ENCODE results near the gene AP1G2.
A peak's percentile ranks its signal among the peaks of the same experiment; 100 is the strongest.

Gene AP1G2, protein sequence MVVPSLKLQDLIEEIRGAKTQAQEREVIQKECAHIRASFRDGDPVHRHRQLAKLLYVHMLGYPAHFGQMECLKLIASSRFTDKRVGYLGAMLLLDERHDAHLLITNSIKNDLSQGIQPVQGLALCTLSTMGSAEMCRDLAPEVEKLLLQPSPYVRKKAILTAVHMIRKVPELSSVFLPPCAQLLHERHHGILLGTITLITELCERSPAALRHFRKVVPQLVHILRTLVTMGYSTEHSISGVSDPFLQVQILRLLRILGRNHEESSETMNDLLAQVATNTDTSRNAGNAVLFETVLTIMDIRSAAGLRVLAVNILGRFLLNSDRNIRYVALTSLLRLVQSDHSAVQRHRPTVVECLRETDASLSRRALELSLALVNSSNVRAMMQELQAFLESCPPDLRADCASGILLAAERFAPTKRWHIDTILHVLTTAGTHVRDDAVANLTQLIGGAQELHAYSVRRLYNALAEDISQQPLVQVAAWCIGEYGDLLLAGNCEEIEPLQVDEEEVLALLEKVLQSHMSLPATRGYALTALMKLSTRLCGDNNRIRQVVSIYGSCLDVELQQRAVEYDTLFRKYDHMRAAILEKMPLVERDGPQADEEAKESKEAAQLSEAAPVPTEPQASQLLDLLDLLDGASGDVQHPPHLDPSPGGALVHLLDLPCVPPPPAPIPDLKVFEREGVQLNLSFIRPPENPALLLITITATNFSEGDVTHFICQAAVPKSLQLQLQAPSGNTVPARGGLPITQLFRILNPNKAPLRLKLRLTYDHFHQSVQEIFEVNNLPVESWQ

DNA sequence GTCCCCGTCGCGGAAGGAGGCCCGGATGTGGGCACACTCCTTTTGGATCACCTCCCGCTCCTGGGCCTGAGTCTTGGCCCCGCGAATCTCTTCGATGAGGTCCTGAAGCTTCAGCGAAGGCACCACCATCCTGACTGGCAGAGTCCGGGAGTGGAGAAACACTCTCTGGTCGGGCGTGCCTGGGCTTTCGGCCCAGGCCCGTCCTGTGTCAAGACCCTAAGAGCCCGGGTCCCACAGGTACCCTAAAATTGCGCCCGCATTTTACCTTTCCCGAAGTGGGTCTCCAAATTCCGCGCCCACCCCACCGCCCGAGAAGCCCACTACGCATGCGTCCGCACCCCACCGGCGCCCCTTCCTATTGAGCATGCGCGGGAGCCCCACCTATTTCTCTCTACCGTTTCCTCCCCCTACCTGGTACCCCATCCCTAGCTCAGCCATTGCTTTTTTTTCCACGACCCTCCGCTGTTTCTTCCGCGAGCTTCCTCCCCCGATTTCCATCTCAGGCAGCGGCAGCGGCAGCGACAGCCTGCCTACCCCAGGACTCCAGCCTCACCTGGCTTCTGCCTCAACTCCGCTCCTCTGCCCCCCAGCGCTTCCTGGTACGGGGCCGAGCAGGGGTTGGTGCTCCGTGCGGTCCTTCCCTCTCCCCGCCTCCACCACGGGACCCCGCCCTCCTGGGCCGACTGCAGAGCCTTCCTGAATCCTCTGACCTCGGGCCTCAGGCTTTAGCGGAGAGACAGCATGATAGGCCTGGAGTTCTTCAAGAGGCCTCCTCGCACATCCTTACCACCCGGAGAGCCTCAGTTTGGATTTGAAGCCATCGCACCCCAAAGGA, at the start of gene AP1G2:
AP1G2 (minus strand) TSS at position 606 of the 835 bp plus-strand sequence; CDS start at position 129, 477 bp downstream.
- Histone ChIP-seq H3K4me1 (ENCODE audit: insufficient read depth, poor library complexity, severe bottlenecking) (peaks cover 4% of the 10 kb centered on the region), H3K9me3 (ENCODE audit: severe bottlenecking) (no peaks in the 10 kb centered on the region), H3K27ac (ENCODE audit: poor library complexity, severe bottlenecking) (peak within 1 kb of the TSS; percentile 31), H3K36me3 (ENCODE audit: low read depth) (peaks cover 38% of the 10 kb centered on the region), H3K4me3 (ENCODE audit: severe bottlenecking) (peak within 1 kb of the TSS; percentile 71), H3K27me3 (ENCODE audit: insufficient read depth, poor library complexity, severe bottlenecking) (no peaks in the 10 kb centered on the region)
- ATAC-seq (ENCODE audit: low read depth) (peak; percentile 90), DNase-seq (ENCODE audit: low spot score) (peak; percentile 96)
- TF ChIP-seq, protein P1, sequence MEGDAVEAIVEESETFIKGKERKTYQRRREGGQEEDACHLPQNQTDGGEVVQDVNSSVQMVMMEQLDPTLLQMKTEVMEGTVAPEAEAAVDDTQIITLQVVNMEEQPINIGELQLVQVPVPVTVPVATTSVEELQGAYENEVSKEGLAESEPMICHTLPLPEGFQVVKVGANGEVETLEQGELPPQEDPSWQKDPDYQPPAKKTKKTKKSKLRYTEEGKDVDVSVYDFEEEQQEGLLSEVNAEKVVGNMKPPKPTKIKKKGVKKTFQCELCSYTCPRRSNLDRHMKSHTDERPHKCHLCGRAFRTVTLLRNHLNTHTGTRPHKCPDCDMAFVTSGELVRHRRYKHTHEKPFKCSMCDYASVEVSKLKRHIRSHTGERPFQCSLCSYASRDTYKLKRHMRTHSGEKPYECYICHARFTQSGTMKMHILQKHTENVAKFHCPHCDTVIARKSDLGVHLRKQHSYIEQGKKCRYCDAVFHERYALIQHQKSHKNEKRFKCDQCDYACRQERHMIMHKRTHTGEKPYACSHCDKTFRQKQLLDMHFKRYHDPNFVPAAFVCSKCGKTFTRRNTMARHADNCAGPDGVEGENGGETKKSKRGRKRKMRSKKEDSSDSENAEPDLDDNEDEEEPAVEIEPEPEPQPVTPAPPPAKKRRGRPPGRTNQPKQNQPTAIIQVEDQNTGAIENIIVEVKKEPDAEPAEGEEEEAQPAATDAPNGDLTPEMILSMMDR (IDR thresholded peaks at IDR 0.05; ENCODE audit: poor library complexity, severe bottlenecking) = no peak

DNA sequence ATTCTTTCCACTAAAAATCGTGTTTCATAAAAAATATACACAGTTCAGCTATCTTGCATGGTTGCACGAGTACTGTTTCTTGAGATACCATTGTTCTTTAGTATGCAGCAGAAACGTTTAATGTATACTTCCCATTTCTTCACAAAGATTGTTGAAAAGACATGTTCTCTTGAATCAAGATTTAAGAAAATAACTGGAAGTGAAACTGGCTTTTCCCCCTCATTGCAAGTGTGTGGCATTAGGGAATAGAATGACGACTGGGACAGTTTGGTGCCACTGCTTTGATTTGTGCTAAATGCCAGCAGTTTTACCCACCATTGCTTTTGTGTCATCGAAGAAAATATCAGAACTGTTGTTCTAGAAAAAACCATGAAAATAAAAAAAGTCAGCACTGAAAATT, 48.3 kb upstream of the AP1G2 start:
- Histone ChIP-seq H3K36me3 (ENCODE audit: low read depth) (no peaks in the 10 kb centered on the region), H3K9me3 (ENCODE audit: severe bottlenecking) (no peaks in the 10 kb centered on the region), H3K4me3 (ENCODE audit: severe bottlenecking) (no peak overlapping the region), H3K27me3 (ENCODE audit: insufficient read depth, poor library complexity, severe bottlenecking) (peaks cover 26% of the 10 kb centered on the region), H3K27ac (ENCODE audit: poor library complexity, severe bottlenecking) (no peak overlapping the region), H3K4me1 (ENCODE audit: insufficient read depth, poor library complexity, severe bottlenecking) (no peaks in the 10 kb centered on the region)
- TF ChIP-seq, protein P1 (IDR thresholded peaks at IDR 0.05; ENCODE audit: poor library complexity, severe bottlenecking) = no peak
- no peak for DNase-seq (ENCODE audit: low spot score)
- ATAC-seq (ENCODE audit: low read depth) = no peak

DNA sequence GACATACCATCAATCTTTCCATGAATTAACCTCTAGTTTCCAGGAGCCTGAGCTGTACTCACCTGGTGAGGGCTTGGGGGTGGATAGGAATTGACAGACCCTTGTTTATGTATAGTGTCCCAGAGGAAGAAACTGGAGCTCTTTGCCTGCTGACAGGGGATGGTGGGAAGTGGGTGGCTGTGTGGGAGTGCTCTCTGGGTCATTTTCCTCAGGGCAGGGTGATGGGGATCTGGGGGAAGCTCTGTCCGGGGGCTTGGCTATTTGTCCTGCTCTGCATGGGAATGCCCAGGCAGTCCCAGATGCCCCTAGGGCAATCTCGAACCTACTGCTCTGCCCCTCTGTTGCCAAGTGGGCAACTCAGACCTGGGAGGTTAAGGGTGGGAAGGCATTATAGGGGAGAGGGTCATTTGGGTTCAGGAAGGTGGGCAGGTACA, 46.8 kb upstream of the AP1G2 start:
- no peak for ATAC-seq (ENCODE audit: low read depth)
- no peaks in the 10 kb centered on the region for H3K36me3 ChIP-seq (ENCODE audit: low read depth)
- no peaks in the 10 kb centered on the region for H3K4me1 ChIP-seq (ENCODE audit: insufficient read depth, poor library complexity, severe bottlenecking)
- H3K27ac ChIP-seq (ENCODE audit: poor library complexity, severe bottlenecking) = no peak overlapping the region
- TF ChIP-seq, protein P1 (IDR thresholded peaks at IDR 0.05; ENCODE audit: poor library complexity, severe bottlenecking) = no peak
- DNase-seq (ENCODE audit: low spot score) = no peak
- H3K27me3 ChIP-seq (ENCODE audit: insufficient read depth, poor library complexity, severe bottlenecking) = peaks cover 34% of the 10 kb centered on the region
- H3K9me3 ChIP-seq (ENCODE audit: severe bottlenecking) = no peaks in the 10 kb centered on the region
- no peak overlapping the region for H3K4me3 ChIP-seq (ENCODE audit: severe bottlenecking)

DNA sequence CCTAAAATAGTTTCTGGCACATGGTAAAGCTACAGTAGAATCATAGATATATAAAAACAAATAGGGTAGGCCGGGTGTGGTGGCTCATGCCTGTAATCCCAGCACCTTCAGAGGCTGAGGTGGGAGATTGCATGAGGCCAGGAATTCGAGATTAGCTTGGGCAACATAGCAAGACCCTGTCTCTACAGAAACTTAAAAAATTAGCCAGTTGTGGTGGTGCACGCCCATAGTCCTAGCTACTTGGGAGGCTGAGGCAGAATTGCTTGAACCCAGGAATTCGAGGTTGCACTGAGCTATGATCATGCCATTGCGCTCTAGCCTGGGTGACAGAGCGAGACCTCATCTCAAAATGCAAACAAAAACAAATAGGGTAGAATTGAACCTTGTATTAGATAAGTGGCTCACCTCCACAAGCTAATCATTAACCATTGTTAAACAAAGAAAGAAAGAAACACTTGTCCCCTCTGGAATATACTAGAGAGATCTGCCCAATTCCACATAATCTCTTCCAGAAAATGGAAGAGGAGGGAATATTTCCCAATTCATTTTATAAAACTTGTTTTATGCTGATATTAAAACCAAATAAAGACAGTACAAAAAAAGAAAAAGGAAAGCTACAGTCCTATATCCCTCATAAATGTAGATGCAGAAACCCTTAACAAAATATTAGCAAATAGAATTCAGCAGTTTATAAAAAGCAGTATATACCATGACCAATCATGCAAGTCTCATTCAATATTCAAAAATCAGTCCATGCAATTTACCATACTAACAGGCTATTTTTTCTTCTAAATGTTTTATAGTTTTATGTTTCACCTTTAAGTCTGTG, 45.9 kb upstream of the AP1G2 start:
- TF ChIP-seq, protein P1 (IDR thresholded peaks at IDR 0.05; ENCODE audit: poor library complexity, severe bottlenecking) = no peak
- ATAC-seq (ENCODE audit: low read depth) = no peak
- H3K27ac ChIP-seq (ENCODE audit: poor library complexity, severe bottlenecking) = no peak overlapping the region

More for the DNA sequence above, 45.9 kb upstream of the AP1G2 start:
- Histone ChIP-seq H3K4me1 (ENCODE audit: insufficient read depth, poor library complexity, severe bottlenecking) (no peaks in the 10 kb centered on the region), H3K36me3 (ENCODE audit: low read depth) (no peaks in the 10 kb centered on the region), H3K4me3 (ENCODE audit: severe bottlenecking) (no peak overlapping the region), H3K27me3 (ENCODE audit: insufficient read depth, poor library complexity, severe bottlenecking) (peaks cover 34% of the 10 kb centered on the region), H3K9me3 (ENCODE audit: severe bottlenecking) (no peaks in the 10 kb centered on the region)
- no peak for DNase-seq (ENCODE audit: low spot score)
